Esophagus (tissue), 2 donors: ENCODE data around the gene ABCC10. TPM values are rescaled to one million over a fixed set of nuclear protein-coding genes. Genes with fewer than 3 reads are reported as not detected.
"Not testable (repeated sequence)": the region's sequence is repeated elsewhere in the genome, so short reads cannot be mapped to it uniquely, and the experiment has no call there.

Experiments
- H3K27ac ChIP-seq, 2 donors: one replicate each; pipeline ENCODE4 v1.5.1; 2013; ENCODE audit warnings: low read depth in 2 of 2, mild to moderate bottlenecking in 2 of 2, inconsistent platforms in 1 of 2, low read length in 1 of 2, moderate library complexity in 1 of 2
- H3K27me3 ChIP-seq, 2 donors: one replicate each; pipeline ENCODE4 v1.6.1; 2013; ENCODE audit warnings: low read length in 2 of 2, control low read depth in 1 of 2, mild to moderate bottlenecking in 1 of 2; ENCODE audit not compliant: insufficient read depth in 2 of 2, control insufficient read depth in 1 of 2
- H3K36me3 ChIP-seq, 2 donors: one replicate each; pipeline ENCODE4 v1.6.1; 2013; ENCODE audit warnings: low read length in 1 of 2; ENCODE audit not compliant: control insufficient read depth in 2 of 2, insufficient read depth in 2 of 2
- H3K4me1 ChIP-seq, 2 donors: one replicate each; pipeline ENCODE4 v1.6.1; 2013; ENCODE audit warnings: low read length in 1 of 2; ENCODE audit not compliant: control insufficient read depth in 2 of 2, insufficient read depth in 2 of 2
- H3K4me3 ChIP-seq, 2 donors: one replicate each; pipeline ENCODE4 v1.5.1; 2013; ENCODE audit warnings: low read length in 2 of 2, mild to moderate bottlenecking in 2 of 2, low read depth in 1 of 2, moderate library complexity in 1 of 2
- H3K9me3 ChIP-seq, 2 donors: one replicate each; pipeline ENCODE4 v1.6.1; 2013; ENCODE audit warnings: mild to moderate bottlenecking in 2 of 2, low read depth in 1 of 2, low read length in 1 of 2, moderate library complexity in 1 of 2; ENCODE audit not compliant: control insufficient read depth in 2 of 2, insufficient read depth in 1 of 2
- WGBS, 2 donors: extraction: QIAGEN DNeasy Blood & Tissue Kit; methylation state at CpG; one replicate each; pipeline ENCODE4 v1.1.7; 2013; 5-methylcytosine and 5-hydroxymethylcytosine counted together
- polyA plus RNA-seq, 2 donors: library from polyadenylated mRNA; stranded (reverse); fragments of 200-250 nt; gene quantifications; one replicate each; pipeline ENCODE4 v1.2.3, GENCODE V29; 2013
- donor health status: healthy with polysubstance abuse.
- donor health status: Bipolar disorder and iron deficiency.

Gene ABCC10
- polyA plus RNA-seq, 2 donors: 13.3 to 40.6 TPM

- H3K27ac ChIP-seq, H3K36me3 ChIP-seq, H3K9me3 ChIP-seq, H3K27me3 ChIP-seq, H3K4me3 ChIP-seq, H3K4me1 ChIP-seq: not testable (repeated sequence)
- WGBS, 2 donors: 75 to 80% methylated on average over 11 of the region's 11 CpGs
These were observed 34.2 kb upstream of the ABCC10 start for GRCh38 chr6:43393133-43393532.

GRCh38 chr6:43393602-43394001, 33.7 kb upstream of the ABCC10 start:
- WGBS, 2 donors: 74 to 78% methylated on average over 5 of the region's 5 CpGs
- Histone ChIP-seq H3K36me3 (no peaks in the 10 kb centered on the region), H3K9me3 (no peaks in the 10 kb centered on the region), H3K27ac (no peak overlapping the region), H3K4me3 (no peak overlapping the region), H3K27me3 (no peaks in the 10 kb centered on the region), H3K4me1 (peaks cover 0 to 4% of the 10 kb centered on the region in 2 donors)

- H3K9me3 ChIP-seq: no peaks in the 10 kb centered on the region
- no peaks in the 10 kb centered on the region for H3K36me3 ChIP-seq
- H3K27ac ChIP-seq: no peak overlapping the region
- H3K27me3 ChIP-seq: no peaks in the 10 kb centered on the region
- H3K4me3 ChIP-seq: no peak overlapping the region
- 96 to 97% methylated on average over 4 of the region's 4 CpGs for WGBS, 2 donors
- peaks cover 0 to 4% of the 10 kb centered on the region in 2 donors for H3K4me1 ChIP-seq
These were observed 32.4 kb upstream of the ABCC10 start for GRCh38 chr6:43394982-43395381.

- Histone ChIP-seq H3K4me1 (peaks cover 0 to 4% of the 10 kb centered on the region in 2 donors), H3K27me3 (no peaks in the 10 kb centered on the region), H3K9me3 (no peaks in the 10 kb centered on the region), H3K4me3 (no peak overlapping the region), H3K27ac (no peak overlapping the region), H3K36me3 (no peaks in the 10 kb centered on the region)
- 62 to 65% methylated on average over 4 of the region's 4 CpGs for WGBS, 2 donors
These were observed 31.6 kb upstream of the ABCC10 start for GRCh38 chr6:43395776-43396175.

GRCh38 chr6:43396408-43397149, 30.8 kb upstream of the ABCC10 start:
- Histone ChIP-seq H3K36me3 (no peaks in the 10 kb centered on the region), H3K9me3 (no peaks in the 10 kb centered on the region), H3K27ac (no peak overlapping the region), H3K4me3 (no peak overlapping the region), H3K4me1 (peaks cover 0 to 4% of the 10 kb centered on the region in 2 donors), H3K27me3 (no peaks in the 10 kb centered on the region)
- WGBS, 2 donors: 52 to 55% methylated on average over 6 of the region's 6 CpGs

GRCh38 chr6:43399932-43400487, 27.3 kb upstream of the ABCC10 start:
- H3K9me3 ChIP-seq: no peaks in the 10 kb centered on the region
- no peak overlapping the region for H3K4me3 ChIP-seq
- 79 to 82% methylated on average over 3 of the region's 3 CpGs for WGBS, 2 donors
- H3K36me3 ChIP-seq: no peaks in the 10 kb centered on the region
- peaks cover 0 to 4% of the 10 kb centered on the region in 2 donors for H3K4me1 ChIP-seq
- no peak overlapping the region for H3K27ac ChIP-seq
- H3K27me3 ChIP-seq: no peaks in the 10 kb centered on the region

- Histone ChIP-seq H3K27ac (no peak overlapping the region), H3K27me3 (no peaks in the 10 kb centered on the region), H3K9me3 (no peaks in the 10 kb centered on the region), H3K4me3 (no peak overlapping the region), H3K4me1 (no peaks in the 10 kb centered on the region), H3K36me3 (no peaks in the 10 kb centered on the region)
- WGBS, 2 donors: 85 to 89% methylated on average over 3 of the region's 3 CpGs
These were observed 25.6 kb upstream of the ABCC10 start for GRCh38 chr6:43401730-43402129.

- Histone ChIP-seq H3K4me3 (no peak overlapping the region), H3K27ac (no peak overlapping the region), H3K9me3 (no peaks in the 10 kb centered on the region), H3K36me3 (no peaks in the 10 kb centered on the region), H3K4me1 (no peaks in the 10 kb centered on the region), H3K27me3 (no peaks in the 10 kb centered on the region)
- WGBS, 2 donors: 76 to 80% methylated on average over 1 of the region's 1 CpG
These were observed 24.5 kb upstream of the ABCC10 start for GRCh38 chr6:43402820-43403219.

GRCh38 chr6:43405354-43405753, 22.0 kb upstream of the ABCC10 start:
- WGBS, 2 donors: 24 to 32% methylated on average over 3 of the region's 3 CpGs
- H3K27ac ChIP-seq: no peak overlapping the region
- H3K9me3 ChIP-seq: no peaks in the 10 kb centered on the region
- no peak overlapping the region for H3K4me3 ChIP-seq
- no peaks in the 10 kb centered on the region for H3K4me1 ChIP-seq
- no peaks in the 10 kb centered on the region for H3K36me3 ChIP-seq
- no peaks in the 10 kb centered on the region for H3K27me3 ChIP-seq

GRCh38 chr6:43407296-43407695, 20.0 kb upstream of the ABCC10 start:
- Histone ChIP-seq H3K27ac (no peak overlapping the region), H3K4me3 (no peak overlapping the region), H3K9me3 (no peaks in the 10 kb centered on the region), H3K36me3 (no peaks in the 10 kb centered on the region), H3K27me3 (no peaks in the 10 kb centered on the region), H3K4me1 (no peaks in the 10 kb centered on the region)
- WGBS, 2 donors: 83 to 95% methylated on average over 1 of the region's 1 CpG
